HT1080 (cell line): Measurements from ENCODE around the gene KRTAP10-4. TPM values are rescaled to one million over a fixed set of nuclear protein-coding genes. Genes with fewer than 3 reads are reported as not detected.
"Not testable (repeated sequence)": the region's sequence is repeated elsewhere in the genome, so short reads cannot be mapped to it uniquely, and the experiment has no call there.

Source experiments
- DNase-seq: peaks from one replicate; pipeline ENCODE4 v3.0.0-alpha.2; 2015; ENCODE audit warnings: low read depth
- polyA plus RNA-seq, 2 experiments: library from polyadenylated mRNA; depleted of rRNA; stranded (reverse); fragments of >200 nt; gene quantifications; 2 replicates each; pipeline ENCODE4 v1.2.3, GENCODE V29; 2015
- total RNA-seq: library from RNA; depleted of rRNA; stranded (reverse); fragments of >200 nt; shearing (Covaris generic); gene quantifications from 2 replicates; pipeline ENCODE4 v1.2.3, GENCODE V29; 2014; rRNA removed

The KRTAP10-4 gene
- total RNA-seq: not detected in 2 replicates
- polyA plus RNA-seq (2015; cell fraction: cytosol; rRNA removed): not detected in 2 replicates
- polyA plus RNA-seq (2015; cell fraction: nucleus; rRNA removed): not detected in 2 replicates

GRCh38 chr21:44573630-44574456, at the start of gene KRTAP10-4:
KRTAP10-4 (plus strand) TSS chr21:44573729; CDS start chr21:44573759, 30 bp downstream.
- DNase-seq: not testable (repeated sequence)

GRCh38 chr21:44524414-44525371, 48.8 kb upstream of the KRTAP10-4 start:
- no peak for DNase-seq

- DNase-seq: no peak
These were observed 48.0 kb upstream of the KRTAP10-4 start for GRCh38 chr21:44525391-44526095.

DNA sequence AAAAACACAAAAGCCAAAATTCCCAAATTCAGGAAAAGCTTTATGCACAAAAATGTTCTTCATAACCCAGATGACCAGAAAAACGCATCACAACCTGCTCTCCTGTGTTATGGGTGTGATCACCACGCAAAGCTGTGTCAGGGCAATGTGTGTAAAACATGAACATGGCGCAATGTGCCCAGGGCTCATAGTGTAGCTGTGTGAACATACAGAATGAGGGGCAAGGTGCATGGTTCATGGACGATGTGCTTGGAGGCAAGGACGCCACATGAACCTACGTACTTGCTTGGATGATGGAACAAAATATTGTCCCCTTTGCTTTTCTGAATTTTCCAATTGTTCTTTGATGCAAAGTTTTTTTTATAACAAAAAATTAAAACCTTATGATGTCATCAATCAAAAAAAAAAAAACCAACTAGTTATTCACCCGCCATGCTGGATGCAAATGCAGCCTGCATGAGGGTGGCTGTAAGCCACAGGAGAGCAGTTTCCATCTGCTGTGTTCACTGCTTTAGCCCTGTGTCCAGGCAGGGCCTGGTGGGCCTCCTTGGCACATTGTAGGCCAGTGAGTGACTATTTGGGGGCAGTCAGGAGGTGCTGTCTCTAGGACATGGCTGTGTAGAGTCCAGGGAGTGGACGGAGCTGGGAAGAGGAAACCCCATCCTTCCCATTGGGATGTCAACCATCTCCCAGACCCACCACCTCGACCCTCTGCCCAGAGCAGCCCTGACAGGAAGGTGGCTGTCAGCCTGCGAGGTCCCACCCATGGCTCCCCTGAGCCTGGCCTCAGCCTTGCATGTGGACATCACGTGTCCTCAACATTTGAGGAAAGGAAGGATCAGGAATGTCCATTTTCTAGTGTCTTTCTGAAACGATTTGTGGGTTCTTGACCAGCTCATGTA, 47.2 kb upstream of the KRTAP10-4 start:
- no peak for DNase-seq

- DNase-seq: no peak
These were observed 46.2 kb upstream of the KRTAP10-4 start for GRCh38 chr21:44527156-44527982.

GRCh38 chr21:44527983-44528633, 45.4 kb upstream of the KRTAP10-4 start:
- DNase-seq: no peak

- no peak for DNase-seq
These were observed 44.9 kb upstream of the KRTAP10-4 start for GRCh38 chr21:44528634-44528995.

DNA sequence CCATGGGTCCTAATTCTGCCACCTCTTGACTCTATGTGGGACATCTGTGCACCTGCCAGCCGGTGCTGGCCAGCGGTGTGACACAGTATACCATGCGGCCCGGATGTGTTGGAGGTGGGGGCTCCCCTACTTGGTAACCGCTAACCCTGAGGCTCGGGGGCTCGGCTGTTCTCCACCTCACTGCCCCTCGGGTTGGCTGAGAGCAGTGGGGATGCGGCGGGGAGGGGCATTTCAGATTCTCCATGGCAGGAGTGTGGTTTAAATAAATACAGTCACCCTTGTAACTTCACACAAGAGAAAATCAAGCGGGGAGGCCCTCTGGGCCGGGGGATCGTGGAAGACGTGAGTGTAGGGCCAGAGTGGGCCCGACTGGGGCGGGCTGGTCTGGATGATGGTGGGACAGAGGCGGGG, 44.5 kb upstream of the KRTAP10-4 start:
- DNase-seq: no peak

- no peak for DNase-seq
These were observed 43.9 kb upstream of the KRTAP10-4 start for GRCh38 chr21:44529503-44530125.

- no peak for DNase-seq
These were observed 43.2 kb upstream of the KRTAP10-4 start for GRCh38 chr21:44530221-44530902.

DNA sequence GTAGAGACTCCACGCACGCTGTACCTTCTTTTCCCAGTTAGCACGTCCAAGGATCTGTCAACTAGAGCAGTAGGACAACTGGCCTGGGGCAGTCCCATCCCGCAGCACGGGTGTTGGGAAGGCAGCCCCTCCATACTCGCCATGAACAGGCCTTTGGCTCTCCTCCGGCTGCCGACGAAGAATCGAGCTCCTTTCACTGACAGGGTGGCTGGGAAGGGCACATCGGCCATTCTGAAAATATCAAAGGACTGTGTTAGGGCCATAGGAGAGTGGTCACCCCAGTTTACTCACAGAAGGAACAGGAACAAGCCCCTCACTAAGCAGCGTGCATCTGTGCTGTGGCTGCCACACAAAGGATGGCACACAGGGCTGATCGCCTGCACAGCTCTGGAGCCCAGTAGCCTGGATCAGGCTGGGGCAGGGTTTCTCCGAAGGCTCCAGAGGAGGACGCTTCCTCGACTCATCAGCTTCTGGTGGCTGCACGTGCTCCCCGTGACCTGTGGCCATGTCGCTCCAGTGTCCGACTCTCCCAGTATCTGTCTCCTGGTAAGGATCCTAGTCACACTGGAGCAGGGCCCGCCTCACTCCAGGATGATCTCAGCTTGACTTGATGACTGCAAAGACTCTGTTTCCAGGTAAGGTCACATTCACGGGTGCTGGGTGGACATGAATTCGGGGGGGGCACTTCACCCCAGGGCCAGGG, 42.5 kb upstream of the KRTAP10-4 start:
- DNase-seq: no peak

GRCh38 chr21:44531606-44532564, 41.6 kb upstream of the KRTAP10-4 start:
- no peak for DNase-seq

GRCh38 chr21:44532712-44533111, 40.8 kb upstream of the KRTAP10-4 start:
- no peak for DNase-seq

DNA sequence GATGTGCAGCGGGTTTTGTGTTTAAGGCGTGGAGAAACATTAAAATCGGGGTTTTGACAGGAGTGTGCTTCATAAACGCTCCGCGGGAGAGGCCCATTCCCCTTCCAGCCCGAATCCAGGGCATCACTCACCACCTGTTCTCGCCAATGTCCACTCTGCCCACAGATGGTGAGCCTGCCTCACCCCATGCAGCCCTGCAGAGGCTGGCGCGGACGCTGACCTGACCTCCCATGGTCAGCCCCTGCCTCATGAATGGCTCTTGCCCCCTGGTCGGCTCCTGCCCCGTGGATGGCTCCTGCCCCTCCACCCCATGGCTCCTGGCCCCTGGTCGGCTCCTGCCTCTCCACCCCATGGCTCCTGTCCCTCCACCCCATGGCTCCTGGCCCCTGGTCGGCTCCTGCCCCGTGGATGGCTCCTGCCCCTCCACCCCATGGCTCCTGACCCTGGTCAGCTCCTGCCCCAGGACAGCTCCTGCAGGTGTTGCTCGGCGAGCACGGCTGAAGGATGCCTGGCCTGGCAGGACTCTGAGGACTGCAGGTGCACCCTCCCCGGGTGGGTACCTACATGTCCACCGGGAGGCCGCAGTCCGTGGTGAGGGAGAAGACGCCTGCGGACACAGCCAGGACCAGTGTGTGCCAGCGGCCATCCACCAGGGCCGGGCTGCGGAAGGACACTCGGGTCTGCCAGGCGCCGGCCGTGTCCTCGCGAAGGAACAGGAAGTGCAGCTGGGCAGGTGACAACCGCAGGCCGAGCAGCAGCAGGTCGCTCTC, 40.2 kb upstream of the KRTAP10-4 start:
- no peak for DNase-seq
